GM12878 (cell line): Measurements from ENCODE around the gene GSK3A. TPM values are rescaled to one million over a fixed set of nuclear protein-coding genes. Genes with fewer than 3 reads are reported as not detected.

Experiments
- ATAC-seq: fragments of 200-7000 bp; cut with Tn5 transposase; 3 replicates; pipeline ENCODE4 v1.9.1; 2020; ENCODE audit warnings: mild to moderate bottlenecking, moderate library complexity
- BruUV-seq: library from RNA; stranded (reverse); fragments of 400-500 nt; replicated peaks from 2 replicates; lab custom pipeline; 2021; lab: Mats Ljungman, UMichigan
- CTCF ChIA-PET: fragments of 300-600 bp; sonication (Branson Sonifier 250); formaldehyde crosslinking; extraction: SDS; loops from one replicate; lab custom pipeline; 2021; ENCODE audit warnings: inconsistent platforms; lab: Yijun Ruan, JAX
- POLR2A ChIA-PET: fragments of 350-600 bp; formaldehyde crosslinking; extraction: SDS; loops from one replicate; lab custom pipeline; 2021; ENCODE audit warnings: inconsistent platforms; lab: Charles Lee
- RAD21 ChIA-PET: fragments of 300-600 bp; sonication (Branson Sonifier 250); formaldehyde crosslinking; loops from one replicate; lab custom pipeline; 2023; ENCODE audit warnings: antibody characterized with exemption; ENCODE audit not compliant: unreplicated experiment; lab: Charles Lee
- SMC1A ChIA-PET: fragments of 300-600 bp; sonication (Branson Sonifier 250); formaldehyde crosslinking; loops from one replicate; lab custom pipeline; 2023; ENCODE audit not compliant: unreplicated experiment, uncharacterized antibody; lab: Charles Lee
- DNase-seq: peaks from one replicate; pipeline ENCODE4 v3.0.0-alpha.2; 2011; ENCODE audit warnings: low read depth, low spot score
- FAIRE-seq: peaks from 3 replicates; lab custom pipeline; 2011; peaks lifted over from hg19 to GRCh38; lab: Jason Lieb, UNC
- H2AFZ ChIP-seq: 2 replicates; pipeline ENCODE4 v1.6.0; 2011; ENCODE audit warnings: low read depth, low read length, control low read depth; ENCODE audit not compliant: control insufficient read depth
- H3K27ac ChIP-seq: 2 replicates; pipeline ENCODE4 v1.5.1; 2011; ENCODE audit warnings: control low read depth; ENCODE audit not compliant: control insufficient read depth, insufficient read depth
- H3K27me3 ChIP-seq, 2 experiments: replicated peaks in 1 of 2; 2 replicates each; pipeline versions ENCODE4 v1.6.0 to v1.6.1; 2011; ENCODE audit warnings: low read length in 1 of 2; ENCODE audit not compliant: control insufficient read depth in 2 of 2, insufficient read depth in 2 of 2
- H3K36me3 ChIP-seq, 2 experiments: 2 replicates each; pipeline ENCODE4 v1.5.1; 2011; ENCODE audit warnings: low read length in 1 of 2; ENCODE audit not compliant: control insufficient read depth in 2 of 2, insufficient read depth in 2 of 2
- H3K4me1 ChIP-seq: 2 replicates; pipeline ENCODE4 v1.6.1; 2011; ENCODE audit warnings: mild to moderate bottlenecking, low read length, moderate library complexity, mixed read lengths; ENCODE audit not compliant: control insufficient read depth, insufficient read depth
- H3K4me2 ChIP-seq: 2 replicates; pipeline ENCODE4 v1.6.0; 2011; ENCODE audit warnings: control low read depth; ENCODE audit not compliant: control insufficient read depth, insufficient read depth
- H3K4me3 ChIP-seq: fragments of 200-600 bp; sonication (generic); 2 replicates; pipeline ENCODE4 v1.5.1; 2016
- H3K79me2 ChIP-seq: 2 replicates; pipeline ENCODE4 v1.6.0; 2011; ENCODE audit warnings: low read length; ENCODE audit not compliant: control insufficient read depth, insufficient read depth
- H3K9ac ChIP-seq: 2 replicates; pipeline ENCODE4 v1.8.0; 2011; ENCODE audit warnings: low read length, control low read depth, mixed read lengths; ENCODE audit not compliant: control insufficient read depth, insufficient read depth
- H3K9me3 ChIP-seq: replicated peaks from 3 replicates; pipeline ENCODE4 v1.5.1; 2011; ENCODE audit warnings: mild to moderate bottlenecking, low read length; ENCODE audit not compliant: control insufficient read depth, insufficient read depth
- H4K20me1 ChIP-seq: 2 replicates; pipeline ENCODE4 v1.6.0; 2011; ENCODE audit not compliant: control insufficient read depth, insufficient read depth
- EZH2 ChIP-seq: IDR thresholded peaks from 2 replicates; pipeline ENCODE4 v1.6.1; 2012; ENCODE audit warnings: low read depth, mild to moderate bottlenecking, control low read depth, inconsistent platforms, low read length, borderline replicate concordance; ENCODE audit not compliant: control insufficient read depth
- HCFC1 ChIP-seq: fragments of 150-350 bp; IDR thresholded peaks from 2 replicates; pipeline ENCODE4 v1.6.1; 2014; ENCODE audit warnings: low read length
- MYB ChIP-seq: fragments of 150-350 bp; IDR thresholded peaks from 2 replicates; pipeline ENCODE4 v1.6.1; 2014; ENCODE audit warnings: mild to moderate bottlenecking, low read depth, low read length, borderline replicate concordance
- NFXL1 ChIP-seq: fragments of 450-650 bp; IDR thresholded peaks from 2 replicates; pipeline ENCODE4 v1.6.1; 2017; ENCODE audit warnings: antibody characterized with exemption, mild to moderate bottlenecking, borderline replicate concordance
- POLR2A ChIP-seq: IDR thresholded peaks from 2 replicates; pipeline ENCODE4 v1.6.1; 2011; ENCODE audit warnings: low read depth, mild to moderate bottlenecking, low read length
- RAD51 ChIP-seq: fragments of 450-650 bp; IDR thresholded peaks from 2 replicates; pipeline ENCODE4 v1.6.1; 2016; ENCODE audit warnings: moderate library complexity, mild to moderate bottlenecking, inconsistent platforms
- TCF7 ChIP-seq: IDR thresholded peaks from 2 replicates; pipeline ENCODE4 v1.6.1; 2014; ENCODE audit warnings: antibody characterized with exemption, borderline replicate concordance
- WGBS: methylation state at CpG from one replicate; pipeline ENCODE4 v1.1.6; 2016; ENCODE audit warnings: low lambda C conversion rate; ENCODE audit not compliant: insufficient replicate concordance, insufficient coverage; ENCODE audit errors: missing lambda C conversion rate; 5-methylcytosine and 5-hydroxymethylcytosine counted together
- in situ Hi-C: fragments of 300-500 bp; cut with MboI; formaldehyde crosslinking; loops from 9 replicates; pipeline ENCODE4 v1.14.3; 2018; ENCODE audit warnings: mixed read lengths
- intact Hi-C: fragments of 100-400 bp; cut with micrococcal nuclease; formaldehyde crosslinking; loops from one replicate; pipeline ENCODE4 v1.14.2; 2022; ENCODE audit not compliant: unreplicated experiment
- polyA plus RNA-seq, 11 experiments: library from polyadenylated mRNA; depleted of rRNA in 4 of 11; unstranded in 6 of 11; stranded (reverse) in 5 of 11; fragments of >200 nt; fragmentation: Nextera tagmentation in 4 of 11; fragmentation: Illumina TruSeq in 1 of 11; extraction: Ambion mirVana in 4 of 11; extraction: Trizol in 1 of 11; gene quantifications; 1 replicate in 1 of 11; 2 replicates in 10 of 11; pipeline versions ENCODE4 v1.2.1 to v1.2.3, GENCODE V29; 2011 to 2016; ENCODE audit warnings: inconsistent platforms in 2 of 11, missing spikeins in 2 of 11, low read depth in 1 of 11
- total RNA-seq, 4 experiments: library from RNA; depleted of rRNA in 3 of 4; stranded (reverse); fragments of >200 nt in 3 of 4; fragmentation: Illumina TruSeq in 1 of 4; extraction: Trizol in 1 of 4; gene quantifications; 2 replicates each; pipeline versions ENCODE4 v1.2.1 to v1.2.3, GENCODE V29; 2013 to 2021
- TF ChIP-seq, protein P1 (sequence below): fragments of 150-350 bp; IDR thresholded peaks from 2 replicates; pipeline ENCODE4 v1.6.1; 2016; ENCODE audit warnings: low read depth, low read length
- TF ChIP-seq, protein P2 (sequence below): fragments of 450-650 bp; IDR thresholded peaks from 2 replicates; pipeline ENCODE4 v1.6.1; 2018; ENCODE audit warnings: mild to moderate bottlenecking, low read depth, moderate library complexity; ENCODE audit not compliant: partially characterized antibody

Gene GSK3A
- total and polyA plus RNA-seq, 10 of the 15 experiments (the other 5 are each of a cell fraction or from before 2014, with no cell fraction given): 1.00 to 47.9 (median 15.2) TPM

DNA sequence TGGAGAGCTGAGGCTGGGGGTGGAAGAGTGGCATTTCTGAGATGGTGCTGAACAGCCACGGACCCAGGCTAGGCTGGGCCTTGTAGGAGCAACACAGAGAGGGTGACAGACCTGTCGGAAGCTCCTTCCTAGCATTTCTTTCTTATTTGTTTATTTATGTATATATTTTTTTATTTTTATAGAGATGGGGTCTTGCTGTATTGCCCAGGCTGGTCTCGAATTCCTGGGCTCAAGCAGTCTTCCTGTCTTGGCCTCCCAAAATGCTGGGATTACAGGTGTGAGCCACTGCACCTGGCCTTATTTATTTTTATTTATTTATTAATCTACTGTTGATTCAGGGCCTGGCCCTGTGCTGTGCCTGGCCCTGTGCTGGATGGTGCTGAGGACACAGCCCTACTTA lies 33.1 kb upstream of the GSK3A start:
- Histone ChIP-seq H2AFZ (no peak overlapping the region), H3K36me3 (peaks cover 3 to 19% of the 10 kb centered on the region in 2 experiments; a peak in 3 of 4 replicates), H4K20me1 (no peaks in the 10 kb centered on the region; the same call in 1 of the 2 replicates), H3K4me1 (peaks cover 38% of the 10 kb centered on the region), H3K27ac (no peak overlapping the region), H3K9ac (no peak overlapping the region), H3K79me2 (peaks cover 31% of the 10 kb centered on the region), H3K9me3 (no peaks in the 10 kb centered on the region), H3K4me2 (peak overlapping the region; percentile 31)
- SMC1A ChIA-PET: interaction anchor here (1.3 to 1.6 kb wide), 3 partner anchors 29 to 36 kb away, joined by 4 read pairs; no protein-coding TSS in a partner anchor
- BruUV-seq: no TSS peak
- RAD21 ChIA-PET: no interaction called here
- 76% methylated on average over 3 of the region's 3 CpGs for WGBS
- DNase-seq (no peak), ATAC-seq (no peak)
- intact Hi-C loops: no loop called here
- POLR2A ChIA-PET: no interaction called here
- TF ChIP-seq POLR2A (peak; percentile 26; the same call in 1 of the 2 replicates), NFXL1 (no peak), RAD51 (no peak)
- TF ChIP-seq, all 136 proteins: peak for 1
- Histone ChIP-seq H3K27me3 (no peaks in the 10 kb centered on the region), H3K4me3 (no peak overlapping the region)
- in situ Hi-C loops: loop anchor here (5.0 kb wide), 1 partner anchor 143 kb away; the partner anchor contains the start of gene POU2F2
- FAIRE-seq: no peak
- CTCF ChIA-PET: interaction anchor here (1.3 to 1.4 kb wide), 2 partner anchors 21 to 30 kb away, joined by 3 to 4 read pairs; no protein-coding TSS in a partner anchor

DNA sequence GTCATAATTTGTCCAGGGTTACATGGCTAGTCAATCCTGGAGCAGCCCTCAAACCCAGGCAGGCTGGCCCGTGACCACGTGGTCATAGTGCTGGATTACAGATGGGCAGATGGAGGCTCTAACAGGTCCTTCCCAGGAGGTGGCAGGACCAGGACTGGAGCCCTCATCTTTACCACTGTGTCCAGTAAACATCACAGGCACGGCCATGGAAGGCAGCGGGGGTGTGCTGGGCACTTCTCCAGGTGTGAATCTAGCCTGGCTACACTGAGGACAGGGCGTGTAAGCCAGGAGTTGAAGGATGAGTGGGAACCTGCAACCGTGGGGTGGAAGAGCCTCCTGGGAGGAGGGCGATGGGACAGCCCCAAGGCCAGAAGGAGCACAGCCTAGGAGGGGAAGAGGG lies 32.7 kb upstream of the GSK3A start:
- DNase-seq: no peak
- H3K9me3 ChIP-seq: no peaks in the 10 kb centered on the region
- FAIRE-seq: no peak
- H2AFZ ChIP-seq: no peak overlapping the region
- ChIA-PET RAD21 (no interaction called here), CTCF (interaction anchor here (1.3 to 1.4 kb wide), 2 partner anchors 21 to 30 kb away, joined by 3 to 4 read pairs; no protein-coding TSS in a partner anchor), SMC1A (interaction anchor here (1.3 to 1.6 kb wide), 3 partner anchors 28 to 35 kb away, joined by 4 read pairs; no protein-coding TSS in a partner anchor), POLR2A (no interaction called here)
- peak overlapping the region; percentile 22; the same call in 1 of the 2 replicates for H3K4me2 ChIP-seq
- H3K27ac ChIP-seq: no peak overlapping the region
- no peak overlapping the region for H3K9ac ChIP-seq
- in situ Hi-C loops: loop anchor here (5.0 kb wide), 1 partner anchor 143 kb away; the partner anchor contains the start of gene POU2F2
- intact Hi-C loops: no loop called here
- peaks cover 40% of the 10 kb centered on the region for H3K4me1 ChIP-seq
- peaks cover 32% of the 10 kb centered on the region for H3K79me2 ChIP-seq
- no peaks in the 10 kb centered on the region; the same call in 1 of the 2 replicates for H4K20me1 ChIP-seq
- peaks cover 3 to 19% of the 10 kb centered on the region in 2 experiments; a peak in 3 of 4 replicates for H3K36me3 ChIP-seq
- H3K27me3 ChIP-seq: no peaks in the 10 kb centered on the region
- H3K4me3 ChIP-seq: no peak overlapping the region
- WGBS: 92% methylated on average over 7 of the region's 7 CpGs
- no peak for ATAC-seq
- no TSS peak for BruUV-seq
- TF ChIP-seq, protein P1, sequence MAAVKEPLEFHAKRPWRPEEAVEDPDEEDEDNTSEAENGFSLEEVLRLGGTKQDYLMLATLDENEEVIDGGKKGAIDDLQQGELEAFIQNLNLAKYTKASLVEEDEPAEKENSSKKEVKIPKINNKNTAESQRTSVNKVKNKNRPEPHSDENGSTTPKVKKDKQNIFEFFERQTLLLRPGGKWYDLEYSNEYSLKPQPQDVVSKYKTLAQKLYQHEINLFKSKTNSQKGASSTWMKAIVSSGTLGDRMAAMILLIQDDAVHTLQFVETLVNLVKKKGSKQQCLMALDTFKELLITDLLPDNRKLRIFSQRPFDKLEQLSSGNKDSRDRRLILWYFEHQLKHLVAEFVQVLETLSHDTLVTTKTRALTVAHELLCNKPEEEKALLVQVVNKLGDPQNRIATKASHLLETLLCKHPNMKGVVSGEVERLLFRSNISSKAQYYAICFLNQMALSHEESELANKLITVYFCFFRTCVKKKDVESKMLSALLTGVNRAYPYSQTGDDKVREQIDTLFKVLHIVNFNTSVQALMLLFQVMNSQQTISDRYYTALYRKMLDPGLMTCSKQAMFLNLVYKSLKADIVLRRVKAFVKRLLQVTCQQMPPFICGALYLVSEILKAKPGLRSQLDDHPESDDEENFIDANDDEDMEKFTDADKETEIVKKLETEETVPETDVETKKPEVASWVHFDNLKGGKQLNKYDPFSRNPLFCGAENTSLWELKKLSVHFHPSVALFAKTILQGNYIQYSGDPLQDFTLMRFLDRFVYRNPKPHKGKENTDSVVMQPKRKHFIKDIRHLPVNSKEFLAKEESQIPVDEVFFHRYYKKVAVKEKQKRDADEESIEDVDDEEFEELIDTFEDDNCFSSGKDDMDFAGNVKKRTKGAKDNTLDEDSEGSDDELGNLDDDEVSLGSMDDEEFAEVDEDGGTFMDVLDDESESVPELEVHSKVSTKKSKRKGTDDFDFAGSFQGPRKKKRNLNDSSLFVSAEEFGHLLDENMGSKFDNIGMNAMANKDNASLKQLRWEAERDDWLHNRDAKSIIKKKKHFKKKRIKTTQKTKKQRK: no peak
- TF ChIP-seq HCFC1 (no peak), TCF7 (no peak), EZH2 (no peak), MYB (no peak), NFXL1 (no peak)
- TF ChIP-seq, protein P2, sequence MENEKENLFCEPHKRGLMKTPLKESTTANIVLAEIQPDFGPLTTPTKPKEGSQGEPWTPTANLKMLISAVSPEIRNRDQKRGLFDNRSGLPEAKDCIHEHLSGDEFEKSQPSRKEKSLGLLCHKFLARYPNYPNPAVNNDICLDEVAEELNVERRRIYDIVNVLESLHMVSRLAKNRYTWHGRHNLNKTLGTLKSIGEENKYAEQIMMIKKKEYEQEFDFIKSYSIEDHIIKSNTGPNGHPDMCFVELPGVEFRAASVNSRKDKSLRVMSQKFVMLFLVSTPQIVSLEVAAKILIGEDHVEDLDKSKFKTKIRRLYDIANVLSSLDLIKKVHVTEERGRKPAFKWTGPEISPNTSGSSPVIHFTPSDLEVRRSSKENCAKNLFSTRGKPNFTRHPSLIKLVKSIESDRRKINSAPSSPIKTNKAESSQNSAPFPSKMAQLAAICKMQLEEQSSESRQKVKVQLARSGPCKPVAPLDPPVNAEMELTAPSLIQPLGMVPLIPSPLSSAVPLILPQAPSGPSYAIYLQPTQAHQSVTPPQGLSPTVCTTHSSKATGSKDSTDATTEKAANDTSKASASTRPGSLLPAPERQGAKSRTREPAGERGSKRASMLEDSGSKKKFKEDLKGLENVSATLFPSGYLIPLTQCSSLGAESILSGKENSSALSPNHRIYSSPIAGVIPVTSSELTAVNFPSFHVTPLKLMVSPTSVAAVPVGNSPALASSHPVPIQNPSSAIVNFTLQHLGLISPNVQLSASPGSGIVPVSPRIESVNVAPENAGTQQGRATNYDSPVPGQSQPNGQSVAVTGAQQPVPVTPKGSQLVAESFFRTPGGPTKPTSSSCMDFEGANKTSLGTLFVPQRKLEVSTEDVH: no peak
